HG03442 (cell line): Measurements from ENCODE around the gene CCDC102A.

Experiments used
- ATAC-seq: cut with Tn5 transposase; IDR thresholded peaks from one replicate; pipeline ENCODE4 v1.9.1; 2021; ENCODE audit warnings: mild to moderate bottlenecking, moderate library complexity; ENCODE audit not compliant: unreplicated experiment

CCDC102A gene

GRCh38 chr16:57468346-57468745, 68.0 kb downstream of the CCDC102A start:
- ATAC-seq, result no peak

GRCh38 chr16:57464523-57464922, 71.8 kb downstream of the CCDC102A start:
- ATAC-seq, result no peak

- ATAC-seq, result no peak
Observed at GRCh38 chr16:57462978-57463362, 73.4 kb downstream of the CCDC102A start.

GRCh38 chr16:57462209-57462977, 74.0 kb downstream of the CCDC102A start, which contains the start of gene POLR2C:
Gene POLR2C (plus strand): TSS chr16:57462679. CDS start chr16:57462725, 46 bp downstream.
- peak; percentile 89 for ATAC-seq
